Measurements from ENCODE around the gene RCN1. TPM values are rescaled to one million over a fixed set of nuclear protein-coding genes. Genes with fewer than 3 reads are reported as not detected.
"Not testable (repeated sequence)": the region's sequence is repeated elsewhere in the genome, so short reads cannot be mapped to it uniquely, and the experiment has no call there.

The RCN1 gene
- total RNA-seq, 1 donor from 2014 or later = 167 TPM

- no peak overlapping the region for H3K4me3 Mint-ChIP-seq
- DNase-seq (ENCODE audit: low read depth, low spot score) = no peak
- H3K27me3 Mint-ChIP-seq (ENCODE audit: low read depth) = no peaks in the 10 kb centered on the region
- H3K27ac Mint-ChIP-seq (ENCODE audit: unreplicated experiment) = no peak overlapping the region
- H3K36me3 Mint-ChIP-seq (ENCODE audit: low read depth) = no peaks in the 10 kb centered on the region
- no peak for TF ChIP-seq CTCF (conservative IDR thresholded peaks at IDR 0.05)
- peaks cover 4% of the 10 kb centered on the region for H3K4me1 Mint-ChIP-seq
- no peaks in the 10 kb centered on the region for H3K9me3 Mint-ChIP-seq
These were observed 28.3 kb upstream of the RCN1 start for GRCh38 chr11:32062540-32062939.

GRCh38 chr11:32063031-32063430 lies 27.8 kb upstream of the RCN1 start:
- H3K4me1 Mint-ChIP-seq; DNase-seq (ENCODE audit: low read depth, low spot score); H3K4me3 Mint-ChIP-seq; H3K9me3 Mint-ChIP-seq; H3K36me3 Mint-ChIP-seq (ENCODE audit: low read depth); H3K27me3 Mint-ChIP-seq (ENCODE audit: low read depth): not testable (repeated sequence)
- H3K27ac Mint-ChIP-seq (ENCODE audit: unreplicated experiment) = peak overlapping the region; percentile 35

GRCh38 chr11:32065865-32066629 lies 24.8 kb upstream of the RCN1 start:
- no peak for DNase-seq (ENCODE audit: low read depth, low spot score)
- Mint-ChIP-seq H3K9me3 (no peaks in the 10 kb centered on the region), H3K36me3 (ENCODE audit: low read depth) (no peaks in the 10 kb centered on the region), H3K4me3 (no peak overlapping the region), H3K27me3 (ENCODE audit: low read depth) (no peaks in the 10 kb centered on the region), H3K27ac (ENCODE audit: unreplicated experiment) (no peak overlapping the region), H3K4me1 (peaks cover 4% of the 10 kb centered on the region)
- no peak for TF ChIP-seq CTCF (conservative IDR thresholded peaks at IDR 0.05)

GRCh38 chr11:32068134-32068870 lies 22.6 kb upstream of the RCN1 start:
- no peaks in the 10 kb centered on the region for H3K9me3 Mint-ChIP-seq
- H3K27me3 Mint-ChIP-seq (ENCODE audit: low read depth) = no peaks in the 10 kb centered on the region
- H3K4me1 Mint-ChIP-seq = peaks cover 21% of the 10 kb centered on the region
- H3K27ac Mint-ChIP-seq (ENCODE audit: unreplicated experiment) = no peak overlapping the region
- no peaks in the 10 kb centered on the region for H3K36me3 Mint-ChIP-seq (ENCODE audit: low read depth)
- TF ChIP-seq CTCF (conservative IDR thresholded peaks at IDR 0.05) = no peak
- DNase-seq (ENCODE audit: low read depth, low spot score) = no peak
- no peak overlapping the region for H3K4me3 Mint-ChIP-seq

GRCh38 chr11:32069361-32070058 lies 21.4 kb upstream of the RCN1 start:
- DNase-seq (ENCODE audit: low read depth, low spot score) = no peak
- Mint-ChIP-seq H3K9me3 (no peaks in the 10 kb centered on the region), H3K36me3 (ENCODE audit: low read depth) (no peaks in the 10 kb centered on the region), H3K27me3 (ENCODE audit: low read depth) (no peaks in the 10 kb centered on the region), H3K27ac (ENCODE audit: unreplicated experiment) (no peak overlapping the region), H3K4me1 (peaks cover 26% of the 10 kb centered on the region), H3K4me3 (no peak overlapping the region)
- no peak for TF ChIP-seq CTCF (conservative IDR thresholded peaks at IDR 0.05)

All from neural crest cell (in vitro differentiated cells).